NCI-H2227 (cell line): ENCODE data around the gene DPH7.
A peak's percentile ranks its signal among the peaks of the same experiment; 100 is the strongest.
"Not testable (repeated sequence)": the region's sequence is repeated elsewhere in the genome, so short reads cannot be mapped to it uniquely, and the experiment has no call there.

Experiments used
- DNase-seq: peaks from one replicate; lab custom pipeline; 2025; ENCODE audit not compliant: unreplicated experiment; lab: John Stamatoyannopoulos, UW

The DPH7 gene

GRCh38 chr9:137581361-137582285 is 2.9 kb upstream of the DPH7 start:
- DNase-seq, result no peak

GRCh38 chr9:137580954-137581322 is 2.2 kb upstream of the DPH7 start:
- DNase-seq, result no peak

GRCh38 chr9:137580209-137580953 is 1.7 kb upstream of the DPH7 start:
- DNase-seq, result peak; percentile 17

GRCh38 chr9:137579259-137579604 is 507 bp upstream of the DPH7 start:
- DNase-seq, result no peak

GRCh38 chr9:137575716-137576411 is 2.9 kb downstream of the DPH7 start:
- DNase-seq, result no peak

- DNase-seq, result no peak
These were observed 3.4 kb downstream of the DPH7 start for GRCh38 chr9:137575364-137575715.

GRCh38 chr9:137574192-137574591 is 4.5 kb downstream of the DPH7 start:
- no peak for DNase-seq

GRCh38 chr9:137570566-137570965 is 8.2 kb downstream of the DPH7 start:
- no peak for DNase-seq

GRCh38 chr9:137569609-137570203 is 9.0 kb downstream of the DPH7 start:
- DNase-seq, result no peak

- not testable (repeated sequence) for DNase-seq
These were observed 10.3 kb downstream of the DPH7 start for GRCh38 chr9:137568445-137568844.

GRCh38 chr9:137564817-137565411 is 13.8 kb downstream of the DPH7 start:
- DNase-seq, result no peak

- DNase-seq, result no peak
These were observed 14.6 kb downstream of the DPH7 start for GRCh38 chr9:137564134-137564533.

GRCh38 chr9:137558127-137558526 is 20.6 kb downstream of the DPH7 start:
- DNase-seq, result no peak

- no peak for DNase-seq
These were observed 22.5 kb downstream of the DPH7 start for GRCh38 chr9:137556069-137556838.

GRCh38 chr9:137555179-137555578 is 23.5 kb downstream of the DPH7 start:
- no peak for DNase-seq

- DNase-seq, result no peak
These were observed 24.4 kb downstream of the DPH7 start for GRCh38 chr9:137554349-137554748.

- not testable (repeated sequence) for DNase-seq
These were observed 25.1 kb downstream of the DPH7 start for GRCh38 chr9:137553654-137554053.

- no peak for DNase-seq
These were observed 26.5 kb downstream of the DPH7 start for GRCh38 chr9:137552022-137552768.

- DNase-seq, result peak; percentile 87
These were observed 27.3 kb downstream of the DPH7 start, which contains the start of gene MRPL41 for GRCh38 chr9:137551264-137552021. TSS of gene MRPL41 (plus strand) at chr9:137551879. CDS start at chr9:137552082, 203 bp downstream.
